ENCODE results near the gene OSBPL10.

Gene OSBPL10

DNA sequence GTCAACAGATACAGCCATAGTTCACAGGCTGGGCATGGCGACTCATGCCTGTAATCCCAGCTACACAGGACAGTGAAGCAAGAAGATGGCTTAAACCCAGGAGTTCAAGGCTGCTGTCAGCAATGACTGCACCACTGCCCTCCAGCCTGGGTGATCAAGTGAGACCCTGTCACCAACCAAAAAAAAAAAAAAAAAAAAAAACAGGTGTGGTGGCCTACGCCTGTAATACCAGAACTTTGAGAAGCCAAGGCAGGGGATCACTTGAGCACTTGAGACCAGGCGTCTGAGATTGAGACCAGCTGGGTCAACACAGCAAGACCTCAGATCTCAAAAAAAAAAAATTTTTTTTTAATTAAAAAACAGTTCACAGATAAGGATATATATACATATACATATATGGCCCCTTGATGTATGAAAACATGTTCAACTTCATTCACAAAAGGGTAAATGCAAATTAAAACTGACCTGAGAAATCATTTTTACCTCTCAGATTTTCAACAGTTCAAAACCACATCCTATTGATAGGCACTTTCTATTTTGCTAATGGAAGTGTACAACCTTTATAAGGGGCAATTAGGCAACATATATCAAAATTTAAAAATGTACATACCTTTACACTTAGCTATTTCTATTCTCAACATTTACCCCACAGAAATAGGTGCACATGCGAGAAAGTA, 51.1 kb downstream of the OSBPL10 start:
- POLR2A ChIA-PET = no interaction called here
- no peak overlapping the region for H3K4me3 ChIP-seq (ENCODE audit: low read depth, low read length)
- CTCF ChIA-PET = no interaction called here
- TF ChIP-seq, protein P1, sequence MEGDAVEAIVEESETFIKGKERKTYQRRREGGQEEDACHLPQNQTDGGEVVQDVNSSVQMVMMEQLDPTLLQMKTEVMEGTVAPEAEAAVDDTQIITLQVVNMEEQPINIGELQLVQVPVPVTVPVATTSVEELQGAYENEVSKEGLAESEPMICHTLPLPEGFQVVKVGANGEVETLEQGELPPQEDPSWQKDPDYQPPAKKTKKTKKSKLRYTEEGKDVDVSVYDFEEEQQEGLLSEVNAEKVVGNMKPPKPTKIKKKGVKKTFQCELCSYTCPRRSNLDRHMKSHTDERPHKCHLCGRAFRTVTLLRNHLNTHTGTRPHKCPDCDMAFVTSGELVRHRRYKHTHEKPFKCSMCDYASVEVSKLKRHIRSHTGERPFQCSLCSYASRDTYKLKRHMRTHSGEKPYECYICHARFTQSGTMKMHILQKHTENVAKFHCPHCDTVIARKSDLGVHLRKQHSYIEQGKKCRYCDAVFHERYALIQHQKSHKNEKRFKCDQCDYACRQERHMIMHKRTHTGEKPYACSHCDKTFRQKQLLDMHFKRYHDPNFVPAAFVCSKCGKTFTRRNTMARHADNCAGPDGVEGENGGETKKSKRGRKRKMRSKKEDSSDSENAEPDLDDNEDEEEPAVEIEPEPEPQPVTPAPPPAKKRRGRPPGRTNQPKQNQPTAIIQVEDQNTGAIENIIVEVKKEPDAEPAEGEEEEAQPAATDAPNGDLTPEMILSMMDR (IDR thresholded peaks at IDR 0.05; ENCODE audit: insufficient read depth, low read length, missing control alignments) = no peak
- DNase-seq (ENCODE audit: low read depth, low spot score) = no peak

DNA sequence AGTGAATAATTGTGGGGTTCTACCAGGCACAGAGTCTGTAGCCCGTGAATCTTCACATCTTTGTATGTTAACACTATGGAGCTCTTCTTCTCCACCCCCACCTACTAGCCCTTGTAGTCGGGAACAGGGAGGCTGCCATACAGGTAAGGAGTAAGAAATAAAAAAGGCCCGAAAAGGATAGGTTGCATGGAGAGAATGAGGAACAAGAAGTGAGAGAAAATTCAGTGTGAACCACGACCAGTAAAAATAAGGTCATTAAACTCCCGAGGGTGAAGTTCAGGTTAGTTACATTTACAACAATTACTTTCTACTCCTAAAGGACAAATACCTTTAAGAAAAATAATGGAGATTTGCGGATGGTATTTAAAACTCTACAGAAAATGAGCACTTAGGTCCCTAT, 53.3 kb downstream of the OSBPL10 start:
- no peak overlapping the region for H3K4me3 ChIP-seq (ENCODE audit: low read depth, low read length)
- TF ChIP-seq, protein P1 (IDR thresholded peaks at IDR 0.05; ENCODE audit: insufficient read depth, low read length, missing control alignments) = no peak
- DNase-seq (ENCODE audit: low read depth, low spot score) = no peak
- POLR2A ChIA-PET = interaction anchor here (0.7 kb wide), 1 partner anchor 34 kb away, joined by 3 read pairs; no protein-coding TSS in a partner anchor
- CTCF ChIA-PET = no interaction called here

DNA sequence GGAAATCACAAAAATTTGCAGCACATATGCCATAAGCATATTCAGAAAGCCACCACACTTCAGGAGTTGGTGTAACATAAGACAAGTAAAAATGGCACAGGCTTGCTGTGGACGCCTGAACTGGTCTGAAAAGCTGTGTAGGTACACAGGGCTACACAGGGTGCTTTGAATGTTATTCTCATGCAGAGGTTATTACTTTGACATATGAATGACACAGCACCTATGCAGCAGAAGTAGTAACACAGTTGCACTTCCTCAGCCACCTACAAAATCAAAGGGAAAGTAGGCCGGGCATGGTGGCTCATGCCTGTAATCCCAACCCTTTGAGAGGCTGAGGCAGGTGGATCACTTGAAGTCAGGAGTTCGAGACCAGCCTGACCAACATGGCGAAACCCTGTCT, 54.5 kb downstream of the OSBPL10 start:
- ChIA-PET CTCF (no interaction called here), POLR2A (no interaction called here)
- no peak for DNase-seq (ENCODE audit: low read depth, low spot score)

DNA sequence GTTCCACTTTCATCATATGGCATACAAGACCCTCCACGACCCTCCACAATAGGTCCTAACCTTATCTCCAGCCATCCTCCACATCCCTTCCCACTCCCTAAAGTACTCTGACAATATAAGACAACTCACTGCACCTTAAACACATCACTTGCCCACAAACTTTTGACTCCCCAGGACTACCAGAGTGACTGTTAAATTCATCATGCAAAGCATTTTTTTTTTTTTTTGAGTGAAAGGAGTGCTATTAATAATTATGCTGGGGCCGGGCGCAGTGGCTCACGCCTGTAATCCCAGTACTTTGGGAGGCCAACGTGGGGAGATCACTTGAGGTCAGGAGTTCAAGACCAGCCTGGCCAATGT, 55.8 kb downstream of the OSBPL10 start:
- CTCF ChIA-PET = no interaction called here
- no peak overlapping the region for H3K4me3 ChIP-seq (ENCODE audit: low read depth, low read length)
- POLR2A ChIA-PET = no interaction called here
- TF ChIP-seq, protein P1 (IDR thresholded peaks at IDR 0.05; ENCODE audit: insufficient read depth, low read length, missing control alignments) = no peak
- no peak for DNase-seq (ENCODE audit: low read depth, low spot score)

More for the DNA sequence above, 54.5 kb downstream of the OSBPL10 start:
- no peak overlapping the region for H3K4me3 ChIP-seq (ENCODE audit: low read depth, low read length)
- TF ChIP-seq, protein P1 (IDR thresholded peaks at IDR 0.05; ENCODE audit: insufficient read depth, low read length, missing control alignments) = no peak

DNA sequence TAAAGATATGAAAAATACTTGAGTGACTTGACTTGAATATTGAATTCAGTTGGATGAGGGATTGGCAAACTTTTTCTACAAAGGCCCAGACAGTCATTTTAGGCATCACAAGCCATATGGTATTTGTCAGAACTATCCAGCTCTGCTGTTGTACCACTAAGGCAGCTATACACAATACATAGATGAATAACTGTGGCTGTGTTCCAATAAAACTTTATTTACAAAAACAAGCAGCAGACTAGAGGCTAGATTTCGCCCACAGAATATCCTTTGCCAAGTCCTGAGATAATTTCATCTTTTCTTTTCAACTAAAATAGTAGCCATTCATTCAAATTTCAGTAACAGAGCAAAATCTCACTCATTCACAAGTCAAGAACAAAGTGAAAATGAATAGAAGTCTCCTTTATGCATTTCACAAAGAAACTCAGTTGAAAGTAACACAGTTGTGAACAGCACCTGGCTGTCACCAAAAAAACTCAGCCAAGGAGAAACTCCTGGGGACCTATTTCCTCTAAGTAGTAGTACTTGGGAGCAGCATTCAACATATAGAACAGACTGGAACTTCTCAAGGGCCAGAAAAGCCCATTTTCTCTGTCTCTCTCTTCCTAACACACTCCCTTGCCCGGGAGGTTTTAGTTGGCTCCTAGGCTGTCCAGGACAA, 56.3 kb downstream of the OSBPL10 start:
- ChIA-PET POLR2A (no interaction called here), CTCF (no interaction called here)
- TF ChIP-seq, protein P1 (IDR thresholded peaks at IDR 0.05; ENCODE audit: insufficient read depth, low read length, missing control alignments) = no peak

DNA sequence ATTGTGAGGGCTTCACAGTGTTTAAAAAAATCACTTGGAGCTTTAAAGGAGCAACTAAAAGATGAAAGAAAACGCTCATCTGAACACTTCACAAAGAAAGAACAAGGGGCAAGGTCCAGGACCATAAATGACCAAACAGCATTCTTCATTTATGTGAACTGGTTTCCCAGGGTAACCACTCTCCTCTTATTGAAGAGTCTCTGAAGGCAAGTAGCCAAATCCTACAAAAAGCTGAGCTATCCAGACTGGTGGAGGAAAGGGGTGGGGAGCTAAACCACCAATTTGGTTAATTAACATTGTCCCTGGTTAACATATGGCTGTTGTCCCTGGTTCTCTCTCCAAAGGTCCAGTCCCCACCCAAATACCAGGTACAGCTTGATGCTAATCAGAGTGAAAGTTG, 58.1 kb downstream of the OSBPL10 start:
- no peak overlapping the region for H3K4me3 ChIP-seq (ENCODE audit: low read depth, low read length)
- ChIA-PET POLR2A (no interaction called here), CTCF (no interaction called here)
- no peak for DNase-seq (ENCODE audit: low read depth, low spot score)
- TF ChIP-seq, protein P1 (IDR thresholded peaks at IDR 0.05; ENCODE audit: insufficient read depth, low read length, missing control alignments) = no peak

More for the DNA sequence above, 56.3 kb downstream of the OSBPL10 start:
- DNase-seq (ENCODE audit: low read depth, low spot score) = no peak
- no peak overlapping the region for H3K4me3 ChIP-seq (ENCODE audit: low read depth, low read length)
